ENCODE measurements around the gene CHD5.
"Not testable (repeated sequence)": the region's sequence is repeated elsewhere in the genome, so short reads cannot be mapped to it uniquely, and the experiment has no call there.

CHD5 gene

GRCh38 chr1:6080469-6080868, 99.7 kb downstream of the CHD5 start:
- DNase-seq = no peak

- DNase-seq = no peak
These were observed 102.2 kb downstream of the CHD5 start for GRCh38 chr1:6077919-6078318.

- no peak for DNase-seq
These were observed 102.6 kb downstream of the CHD5 start for GRCh38 chr1:6077506-6077905.

- not testable (repeated sequence) for DNase-seq
These were observed 103.1 kb downstream of the CHD5 start for GRCh38 chr1:6077061-6077460.

GRCh38 chr1:6075748-6076147, 104.4 kb downstream of the CHD5 start:
- peak; percentile 42 for DNase-seq

- DNase-seq = no peak
These were observed 105.8 kb downstream of the CHD5 start for GRCh38 chr1:6074192-6074901.

- DNase-seq = no peak
These were observed 106.6 kb downstream of the CHD5 start for GRCh38 chr1:6073480-6074053.

- no peak for DNase-seq
These were observed 107.2 kb downstream of the CHD5 start for GRCh38 chr1:6072774-6073479.

- no peak for DNase-seq
These were observed 108.9 kb downstream of the CHD5 start for GRCh38 chr1:6071219-6071618.

- no peak for DNase-seq
These were observed 109.6 kb downstream of the CHD5 start for GRCh38 chr1:6070450-6070974.

- no peak for DNase-seq
These were observed 110.5 kb downstream of the CHD5 start for GRCh38 chr1:6069573-6069972.

- no peak for DNase-seq
These were observed 111.2 kb downstream of the CHD5 start for GRCh38 chr1:6068932-6069331.

GRCh38 chr1:6068073-6068472, 112.0 kb downstream of the CHD5 start:
- no peak for DNase-seq

GRCh38 chr1:6066680-6067079, 113.4 kb downstream of the CHD5 start:
- no peak for DNase-seq

- no peak for DNase-seq
These were observed 114.8 kb downstream of the CHD5 start for GRCh38 chr1:6065093-6065858.

GRCh38 chr1:6063532-6064053, 116.5 kb downstream of the CHD5 start:
- peak; percentile 67 for DNase-seq

GRCh38 chr1:6062670-6063069, 117.5 kb downstream of the CHD5 start:
- DNase-seq = no peak

- no peak for DNase-seq
These were observed 120.3 kb downstream of the CHD5 start for GRCh38 chr1:6059866-6060265.

GRCh38 chr1:6057170-6057845, 122.8 kb downstream of the CHD5 start:
- no peak for DNase-seq

GRCh38 chr1:6056572-6056948, 123.6 kb downstream of the CHD5 start:
- DNase-seq = peak; percentile 84

- no peak for DNase-seq
These were observed 125.5 kb downstream of the CHD5 start for GRCh38 chr1:6054596-6054995.

- no peak for DNase-seq
These were observed 126.9 kb downstream of the CHD5 start for GRCh38 chr1:6053206-6053546.
